Measurements from ENCODE around the gene CACTIN.

The CACTIN gene

DNA sequence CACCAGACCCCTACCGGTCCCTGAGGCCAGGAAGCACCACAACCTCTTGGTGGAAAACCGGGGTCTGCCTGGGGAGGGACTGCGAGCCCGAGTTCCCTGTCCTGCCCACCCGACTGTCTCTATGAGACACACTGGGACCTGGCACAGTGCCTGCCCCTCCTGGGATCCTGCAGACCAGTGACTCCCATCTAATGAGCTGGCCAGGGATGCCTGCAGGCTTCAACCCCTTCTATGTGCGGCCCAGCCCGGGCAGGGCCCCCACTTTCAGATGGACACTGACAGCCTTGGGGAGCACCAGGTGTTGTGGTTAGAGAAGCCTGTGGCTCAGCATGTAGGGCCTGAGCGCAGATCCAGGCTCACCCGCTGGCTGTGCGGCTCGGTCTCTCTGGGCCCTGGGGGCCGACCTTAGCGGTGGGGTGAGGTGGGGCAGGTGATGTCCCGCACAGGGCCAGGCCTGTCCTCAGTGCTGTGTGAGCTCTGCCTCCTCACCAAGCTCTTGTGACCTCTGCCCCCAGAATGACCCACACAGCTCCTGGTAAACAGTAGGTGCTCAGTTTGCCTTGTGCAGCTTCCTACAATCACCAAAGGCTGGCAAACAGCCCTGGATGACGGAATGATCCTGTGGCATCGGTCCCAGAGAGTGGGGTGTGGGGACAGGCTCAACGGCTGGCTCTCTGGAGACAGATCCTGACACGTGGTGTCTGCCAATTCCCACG lies 17.9 kb upstream of the CACTIN start:
- Histone ChIP-seq H3K27me3 (replicated peaks in 2 of 5; ENCODE audit: control insufficient read depth in 4 of 5, insufficient read depth in 5 of 5, low read length in 4 of 5) (no peaks in the 10 kb centered on the region), H3K4me3 (ENCODE audit: control insufficient read depth in 1 of 7, extremely low read depth in 1 of 7, insufficient read depth in 4 of 7, low read depth in 2 of 7, low read length in 6 of 7) (no peak overlapping the region), H3K36me3 (ENCODE audit: control insufficient read depth in 4 of 4, insufficient read depth in 4 of 4, low read length in 3 of 4) (peaks cover 0 to 41% (median 27%) of the 10 kb centered on the region in 4 experiments), H3K4me1 (ENCODE audit: control extremely low read depth in 1 of 4, control insufficient read depth in 4 of 4, insufficient read depth in 4 of 4, low read length in 3 of 4) (no peaks in the 10 kb centered on the region), H3K27ac (ENCODE audit: insufficient read depth in 1 of 2, low read depth in 1 of 2, low read length in 2 of 2, poor library complexity in 1 of 2, severe bottlenecking in 2 of 2) (no peak overlapping the region), H3K9me3 (ENCODE audit: control extremely low read depth in 1 of 5, control insufficient read depth in 4 of 5, insufficient read depth in 2 of 5, low read depth in 1 of 5, low read length in 4 of 5) (no peaks in the 10 kb centered on the region)
- 98% methylated on average over 10 of the region's 19 CpGs for WGBS (ENCODE audit: insufficient coverage)
- ChIA-PET CTCF (no interaction called here), POLR2A (no interaction called here)
- no peak for DNase-seq

DNA sequence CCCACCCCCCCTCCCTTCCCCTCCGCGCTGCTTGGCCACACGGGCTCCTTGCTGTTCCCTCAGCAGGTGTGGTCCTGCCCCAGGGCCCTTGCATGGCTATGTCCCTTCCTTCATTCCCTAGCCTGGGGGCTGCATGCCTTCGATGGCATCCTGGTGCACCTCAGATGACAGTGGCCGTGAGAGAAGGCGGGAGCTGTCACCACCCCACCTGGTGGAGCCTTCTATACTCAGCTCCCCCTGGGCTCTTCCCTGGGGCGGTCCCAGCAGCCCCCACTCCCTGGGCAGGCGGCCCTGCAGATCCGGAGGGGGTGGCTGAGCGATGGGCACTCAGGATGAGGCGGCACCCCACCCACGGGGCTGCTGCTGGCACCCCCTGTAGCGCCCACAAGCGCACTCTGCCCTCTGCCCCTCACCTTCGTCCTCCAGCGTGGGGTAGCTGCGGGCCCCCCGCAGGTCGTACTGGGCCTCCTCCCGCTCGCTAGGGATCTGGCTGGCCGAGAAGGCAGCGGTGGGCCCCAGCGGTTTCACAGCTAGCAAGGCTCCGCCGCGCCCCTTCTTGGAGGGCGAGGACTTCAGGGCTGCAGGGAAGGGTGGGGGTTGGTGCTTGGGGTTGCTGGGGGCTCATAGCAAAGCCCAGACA lies 17.2 kb upstream of the CACTIN start:
- no peak overlapping the region for H3K4me3 ChIP-seq (ENCODE audit: control insufficient read depth in 1 of 7, extremely low read depth in 1 of 7, insufficient read depth in 4 of 7, low read depth in 2 of 7, low read length in 6 of 7)
- no peak for DNase-seq
- H3K9me3 ChIP-seq (ENCODE audit: control extremely low read depth in 1 of 5, control insufficient read depth in 4 of 5, insufficient read depth in 2 of 5, low read depth in 1 of 5, low read length in 4 of 5) = no peaks in the 10 kb centered on the region
- no peaks in the 10 kb centered on the region for H3K27me3 ChIP-seq (replicated peaks in 2 of 5; ENCODE audit: control insufficient read depth in 4 of 5, insufficient read depth in 5 of 5, low read length in 4 of 5)
- no peaks in the 10 kb centered on the region for H3K4me1 ChIP-seq (ENCODE audit: control extremely low read depth in 1 of 4, control insufficient read depth in 4 of 4, insufficient read depth in 4 of 4, low read length in 3 of 4)
- no peak overlapping the region for H3K27ac ChIP-seq (ENCODE audit: insufficient read depth in 1 of 2, low read depth in 1 of 2, low read length in 2 of 2, poor library complexity in 1 of 2, severe bottlenecking in 2 of 2)
- H3K36me3 ChIP-seq (ENCODE audit: control insufficient read depth in 4 of 4, insufficient read depth in 4 of 4, low read length in 3 of 4) = peaks cover 0 to 46% (median 27%) of the 10 kb centered on the region in 4 experiments
- POLR2A ChIA-PET = no interaction called here
- CTCF ChIA-PET = no interaction called here
- 96% methylated on average over 26 of the region's 28 CpGs for WGBS (ENCODE audit: insufficient coverage)

DNA sequence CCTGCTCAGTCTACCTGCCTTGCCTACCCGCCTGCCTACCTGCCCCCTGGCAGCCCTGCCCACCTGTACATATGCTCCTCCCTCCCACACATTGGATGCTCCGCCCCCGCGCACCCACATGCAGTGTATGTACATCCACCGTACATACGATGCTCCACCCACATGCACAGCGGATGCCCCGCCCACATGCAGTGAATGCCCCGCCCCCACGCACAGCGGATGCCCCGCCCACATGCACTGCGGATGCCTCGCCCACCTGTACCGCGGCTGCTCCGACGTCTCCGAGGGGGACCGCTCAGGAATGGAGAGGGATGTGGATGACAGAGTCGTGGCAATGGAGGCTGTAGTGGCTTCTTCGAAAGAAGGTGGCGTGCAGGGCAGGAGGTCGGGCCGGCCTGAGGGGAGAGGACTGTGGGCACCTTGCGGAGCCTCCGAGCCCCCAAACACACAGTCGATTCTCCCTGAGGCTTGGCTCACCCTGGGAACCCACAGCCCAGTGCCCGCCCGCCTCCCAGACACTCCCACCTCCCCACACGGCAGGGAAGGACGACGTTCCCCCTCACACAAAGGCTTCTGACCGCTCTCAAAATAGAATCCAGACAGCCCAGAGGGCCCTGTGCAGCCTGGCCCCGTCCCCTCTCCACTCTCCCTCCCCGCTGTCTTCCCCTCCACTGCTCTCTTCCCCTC lies 16.5 kb upstream of the CACTIN start:
- no peak overlapping the region for H3K4me3 ChIP-seq (ENCODE audit: control insufficient read depth in 1 of 7, extremely low read depth in 1 of 7, insufficient read depth in 4 of 7, low read depth in 2 of 7, low read length in 6 of 7)
- no peak for DNase-seq
- ChIA-PET CTCF (no interaction called here), POLR2A (no interaction called here)
- peaks cover 0 to 45% (median 28%) of the 10 kb centered on the region in 4 experiments for H3K36me3 ChIP-seq (ENCODE audit: control insufficient read depth in 4 of 4, insufficient read depth in 4 of 4, low read length in 3 of 4)
- H3K27me3 ChIP-seq (replicated peaks in 2 of 5; ENCODE audit: control insufficient read depth in 4 of 5, insufficient read depth in 5 of 5, low read length in 4 of 5) = no peaks in the 10 kb centered on the region
- no peak overlapping the region for H3K27ac ChIP-seq (ENCODE audit: insufficient read depth in 1 of 2, low read depth in 1 of 2, low read length in 2 of 2, poor library complexity in 1 of 2, severe bottlenecking in 2 of 2)
- no peaks in the 10 kb centered on the region for H3K4me1 ChIP-seq (ENCODE audit: control extremely low read depth in 1 of 4, control insufficient read depth in 4 of 4, insufficient read depth in 4 of 4, low read length in 3 of 4)
- 93% methylated on average over 24 of the region's 36 CpGs for WGBS (ENCODE audit: insufficient coverage)
- no peaks in the 10 kb centered on the region for H3K9me3 ChIP-seq (ENCODE audit: control extremely low read depth in 1 of 5, control insufficient read depth in 4 of 5, insufficient read depth in 2 of 5, low read depth in 1 of 5, low read length in 4 of 5)

DNA sequence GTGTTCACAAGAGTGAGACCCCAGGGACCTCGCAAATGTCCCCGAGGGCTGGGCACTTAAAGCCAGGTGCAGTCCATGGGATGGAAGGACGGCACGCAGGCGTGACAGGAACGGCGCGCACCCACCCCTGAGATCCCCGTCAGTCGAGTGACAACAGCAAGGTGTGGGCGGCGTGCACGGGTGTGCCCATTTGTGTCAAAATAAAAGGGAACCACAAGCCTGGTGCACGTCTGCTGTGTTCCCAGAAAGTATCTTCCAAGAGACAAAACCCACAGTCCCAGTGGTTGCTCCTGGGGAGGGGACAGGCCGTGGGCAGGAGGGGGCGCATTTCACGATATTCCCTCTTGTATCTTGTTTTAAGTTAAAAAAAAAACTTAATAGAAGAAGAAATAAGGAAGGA lies 15.7 kb upstream of the CACTIN start:
- Histone ChIP-seq H3K9me3 (ENCODE audit: control extremely low read depth in 1 of 5, control insufficient read depth in 4 of 5, insufficient read depth in 2 of 5, low read depth in 1 of 5, low read length in 4 of 5) (no peaks in the 10 kb centered on the region), H3K4me3 (ENCODE audit: control insufficient read depth in 1 of 7, extremely low read depth in 1 of 7, insufficient read depth in 4 of 7, low read depth in 2 of 7, low read length in 6 of 7) (no peak overlapping the region), H3K4me1 (ENCODE audit: control extremely low read depth in 1 of 4, control insufficient read depth in 4 of 4, insufficient read depth in 4 of 4, low read length in 3 of 4) (no peaks in the 10 kb centered on the region), H3K27me3 (replicated peaks in 2 of 5; ENCODE audit: control insufficient read depth in 4 of 5, insufficient read depth in 5 of 5, low read length in 4 of 5) (no peaks in the 10 kb centered on the region), H3K36me3 (ENCODE audit: control insufficient read depth in 4 of 4, insufficient read depth in 4 of 4, low read length in 3 of 4) (peaks cover 0 to 48% (median 29%) of the 10 kb centered on the region in 4 experiments), H3K27ac (ENCODE audit: insufficient read depth in 1 of 2, low read depth in 1 of 2, low read length in 2 of 2, poor library complexity in 1 of 2, severe bottlenecking in 2 of 2) (no peak overlapping the region)
- DNase-seq = no peak
- 97% methylated on average over 17 of the region's 17 CpGs for WGBS (ENCODE audit: insufficient coverage)
- POLR2A ChIA-PET = no interaction called here
- CTCF ChIA-PET = no interaction called here

DNA sequence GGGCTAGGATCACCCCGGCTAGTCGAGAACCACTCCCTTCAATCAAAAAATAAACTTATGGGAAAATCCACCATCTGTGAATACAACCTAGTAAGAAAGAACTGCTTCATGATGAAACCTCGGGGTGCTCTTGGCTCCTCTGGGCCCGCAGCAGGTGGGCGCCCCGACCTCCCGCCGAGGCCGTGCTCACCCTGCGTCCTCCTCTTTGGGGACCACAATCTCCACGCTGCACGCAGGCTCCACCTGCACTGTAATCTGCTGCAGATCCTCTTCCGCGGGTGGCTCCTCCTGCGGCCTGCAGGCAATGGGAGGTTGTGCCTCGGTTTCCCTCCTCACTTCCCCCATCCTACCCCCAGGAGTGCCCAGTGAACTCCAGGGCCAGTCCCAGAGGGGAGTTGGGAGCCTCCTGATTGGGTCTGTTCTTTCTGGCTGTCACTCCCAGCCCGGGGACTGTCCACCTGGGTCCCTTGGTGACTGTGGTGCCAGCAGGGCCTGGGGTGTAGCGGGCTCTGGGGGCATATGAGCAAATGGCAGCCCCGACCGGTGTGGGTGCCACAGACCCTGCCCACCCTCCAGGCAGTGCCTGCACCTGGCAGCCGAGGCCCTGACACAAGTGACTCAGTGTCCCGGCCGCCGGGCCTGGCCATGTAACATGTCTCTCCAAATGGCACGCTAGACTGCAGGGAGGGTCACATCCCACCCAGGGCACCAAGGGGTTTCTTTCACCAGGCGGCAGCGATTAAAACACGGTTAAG lies 15.1 kb upstream of the CACTIN start:
- peaks cover 0 to 52% (median 31%) of the 10 kb centered on the region in 4 experiments for H3K36me3 ChIP-seq (ENCODE audit: control insufficient read depth in 4 of 4, insufficient read depth in 4 of 4, low read length in 3 of 4)
- ChIA-PET POLR2A (no interaction called here), CTCF (no interaction called here)
- WGBS (ENCODE audit: insufficient coverage) = 93% methylated on average over 23 of the region's 28 CpGs
- no peaks in the 10 kb centered on the region for H3K27me3 ChIP-seq (replicated peaks in 2 of 5; ENCODE audit: control insufficient read depth in 4 of 5, insufficient read depth in 5 of 5, low read length in 4 of 5)
- H3K27ac ChIP-seq (ENCODE audit: insufficient read depth in 1 of 2, low read depth in 1 of 2, low read length in 2 of 2, poor library complexity in 1 of 2, severe bottlenecking in 2 of 2) = no peak overlapping the region
- no peak for DNase-seq
- H3K4me3 ChIP-seq (ENCODE audit: control insufficient read depth in 1 of 7, extremely low read depth in 1 of 7, insufficient read depth in 4 of 7, low read depth in 2 of 7, low read length in 6 of 7) = no peak overlapping the region
- H3K4me1 ChIP-seq (ENCODE audit: control extremely low read depth in 1 of 4, control insufficient read depth in 4 of 4, insufficient read depth in 4 of 4, low read length in 3 of 4) = no peaks in the 10 kb centered on the region
- H3K9me3 ChIP-seq (ENCODE audit: control extremely low read depth in 1 of 5, control insufficient read depth in 4 of 5, insufficient read depth in 2 of 5, low read depth in 1 of 5, low read length in 4 of 5) = no peaks in the 10 kb centered on the region

DNA sequence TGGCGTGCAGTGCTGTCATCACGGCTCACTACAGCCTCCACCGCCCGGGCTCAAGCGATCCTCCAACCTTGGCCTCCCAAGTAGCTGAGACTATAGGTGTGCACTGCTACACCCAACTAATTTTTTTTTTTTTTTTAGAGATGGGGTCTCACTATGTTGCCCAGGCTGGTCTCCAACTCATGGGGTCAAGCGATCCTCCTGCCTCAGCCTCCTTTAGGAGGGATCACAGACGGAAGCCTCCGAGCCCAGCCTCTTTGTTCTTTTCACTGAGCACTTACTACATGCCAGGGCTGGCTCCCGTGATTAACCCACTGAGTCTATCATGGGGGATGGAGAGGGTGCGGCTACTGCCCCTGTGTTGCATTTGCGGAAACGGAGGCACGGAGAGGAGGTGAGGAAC lies 12.9 kb upstream of the CACTIN start:
- H3K9me3 ChIP-seq (ENCODE audit: control extremely low read depth in 1 of 5, control insufficient read depth in 4 of 5, insufficient read depth in 2 of 5, low read depth in 1 of 5, low read length in 4 of 5) = no peaks in the 10 kb centered on the region
- WGBS (ENCODE audit: insufficient coverage) = 99% methylated on average over 10 of the region's 13 CpGs
- POLR2A ChIA-PET = no interaction called here
- no peak overlapping the region for H3K27ac ChIP-seq (ENCODE audit: insufficient read depth in 1 of 2, low read depth in 1 of 2, low read length in 2 of 2, poor library complexity in 1 of 2, severe bottlenecking in 2 of 2)
- H3K27me3 ChIP-seq (replicated peaks in 2 of 5; ENCODE audit: control insufficient read depth in 4 of 5, insufficient read depth in 5 of 5, low read length in 4 of 5) = no peaks in the 10 kb centered on the region
- H3K4me1 ChIP-seq (ENCODE audit: control extremely low read depth in 1 of 4, control insufficient read depth in 4 of 4, insufficient read depth in 4 of 4, low read length in 3 of 4) = no peaks in the 10 kb centered on the region
- CTCF ChIA-PET = no interaction called here
- H3K36me3 ChIP-seq (ENCODE audit: control insufficient read depth in 4 of 4, insufficient read depth in 4 of 4, low read length in 3 of 4) = peaks cover 0 to 46% (median 22%) of the 10 kb centered on the region in 4 experiments
- no peak for DNase-seq
- H3K4me3 ChIP-seq (ENCODE audit: control insufficient read depth in 1 of 7, extremely low read depth in 1 of 7, insufficient read depth in 4 of 7, low read depth in 2 of 7, low read length in 6 of 7) = no peak overlapping the region
